ENCODE data around the gene GALNT11. TPM values are rescaled to one million over a fixed set of nuclear protein-coding genes. Genes with fewer than 3 reads are reported as not detected.
A peak's percentile ranks its signal among the peaks of the same experiment; 100 is the strongest.

GALNT11 gene
- total RNA-seq, 1 donor from 2014 or later = 22.1 TPM

DNA sequence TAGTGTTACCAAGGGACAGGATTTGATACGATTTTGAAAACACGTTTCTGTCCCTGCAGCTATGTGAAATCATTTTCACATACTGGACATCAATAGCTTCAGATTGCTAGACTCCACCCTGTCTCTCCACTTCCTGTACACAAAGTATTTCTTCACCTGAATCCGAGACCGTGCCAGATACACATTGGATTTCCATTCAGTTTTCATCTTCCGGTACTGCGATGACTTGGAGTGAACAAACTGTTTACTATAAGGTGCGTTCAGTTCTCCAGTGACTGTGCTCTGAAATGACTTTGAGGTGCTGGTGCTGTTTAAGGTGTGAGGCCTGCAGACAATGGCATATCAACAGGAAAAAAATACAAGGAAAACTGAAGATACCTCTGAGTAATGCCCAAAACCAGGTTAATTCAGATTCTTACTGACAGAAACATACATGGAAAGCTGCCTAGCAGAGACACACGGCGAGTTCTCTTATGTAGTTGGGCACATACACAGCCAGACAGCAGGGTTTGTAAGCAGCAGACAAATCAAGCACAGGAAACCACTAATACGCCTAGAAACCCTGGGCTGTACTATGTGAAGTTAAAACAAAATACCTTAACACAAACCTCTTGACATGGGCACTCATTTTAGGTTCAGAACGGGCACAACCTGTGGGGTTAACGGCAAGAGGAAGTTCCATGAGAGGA is 119.2 kb downstream of the GALNT11 start:
- peak overlapping the region; percentile 68 for H3K4me3 Mint-ChIP-seq
- H3K36me3 Mint-ChIP-seq (ENCODE audit: low read depth) = peaks cover 61% of the 10 kb centered on the region
- intact Hi-C loops (cut with micrococcal nuclease) = loop anchor here (5.0 to 10.0 kb wide), 3 partner anchors 120 to 362 kb away; partner anchors contain the start of genes GALNT11 and PRKAG2
- H3K4me1 Mint-ChIP-seq = peaks cover 34% of the 10 kb centered on the region
- DNase-seq = peak; percentile 78
- no peaks in the 10 kb centered on the region for H3K9me3 Mint-ChIP-seq
- no peaks in the 10 kb centered on the region for H3K27me3 Mint-ChIP-seq
- H3K27ac Mint-ChIP-seq = peak overlapping the region; percentile 89

DNA sequence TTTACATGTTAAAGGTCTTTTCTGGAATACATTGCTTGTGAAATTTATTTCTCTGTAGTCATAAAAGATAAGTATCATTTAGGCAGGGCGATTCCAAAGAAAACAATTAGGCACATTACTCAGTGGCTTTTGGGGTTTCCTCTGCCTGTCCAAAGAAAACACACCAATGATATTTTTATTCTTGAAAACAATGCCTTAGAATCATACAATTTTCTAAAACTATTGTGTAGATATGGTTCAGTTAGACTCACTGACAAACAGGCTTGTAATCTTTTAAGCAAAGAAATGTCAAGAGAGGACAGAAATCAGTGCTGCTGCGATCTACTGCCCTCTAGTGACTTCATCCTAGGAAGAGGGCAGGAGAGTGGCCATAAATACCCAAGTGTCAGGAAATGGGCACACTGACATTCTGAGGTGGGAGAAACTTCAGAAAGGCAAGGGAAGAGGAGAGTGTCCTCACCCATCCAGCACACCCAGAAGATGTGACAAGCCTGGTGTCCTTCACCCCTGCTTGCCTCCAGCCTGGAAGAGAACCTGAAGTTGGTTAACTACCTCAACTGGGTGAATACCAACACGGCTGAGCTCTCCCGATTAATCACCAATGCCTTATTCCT is 120.5 kb downstream of the GALNT11 start:
- Mint-ChIP-seq H3K27ac (peak overlapping the region; percentile 89), H3K4me1 (peaks cover 34% of the 10 kb centered on the region), H3K27me3 (no peaks in the 10 kb centered on the region), H3K4me3 (peak overlapping the region; percentile 68), H3K9me3 (no peaks in the 10 kb centered on the region), H3K36me3 (ENCODE audit: low read depth) (peaks cover 56% of the 10 kb centered on the region)
- peak; percentile 76 for DNase-seq
- intact Hi-C loops (cut with micrococcal nuclease) = loop anchor here (5.0 to 10.0 kb wide), 2 partner anchors 121 to 364 kb away; partner anchors contain the start of gene GALNT11

DNA sequence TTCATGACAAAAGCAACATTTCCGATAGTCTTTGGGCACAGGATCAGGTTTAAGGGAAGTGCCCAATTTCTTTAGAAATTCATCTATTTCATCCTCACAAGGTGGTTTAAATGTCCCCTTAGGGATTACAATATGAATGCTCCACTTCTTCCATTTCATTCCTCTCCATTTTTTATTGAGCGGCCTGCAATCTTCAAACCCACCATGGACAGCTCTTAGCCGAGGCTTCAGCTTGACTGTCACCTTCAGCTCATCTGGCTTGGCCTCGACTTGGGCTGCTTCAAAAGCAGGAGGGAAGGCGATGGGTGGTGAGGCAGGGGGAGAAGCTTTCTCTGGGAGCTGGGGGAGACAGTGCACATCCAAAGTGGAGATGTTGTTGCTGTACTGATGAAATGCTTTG is 123.2 kb downstream of the GALNT11 start:
- Mint-ChIP-seq H3K27me3 (no peaks in the 10 kb centered on the region), H3K4me1 (peaks cover 21% of the 10 kb centered on the region), H3K4me3 (no peak overlapping the region), H3K9me3 (no peaks in the 10 kb centered on the region), H3K36me3 (ENCODE audit: low read depth) (peaks cover 56% of the 10 kb centered on the region), H3K27ac (no peak overlapping the region)
- intact Hi-C loops (cut with micrococcal nuclease) = loop anchor here (5.0 to 10.0 kb wide), 2 partner anchors 124 to 366 kb away; partner anchors contain the start of gene GALNT11
- DNase-seq = no peak

GRCh38 chr7:152149363-152149762 is 123.9 kb downstream of the GALNT11 start:
- peak overlapping the region; percentile 18 for H3K27ac Mint-ChIP-seq
- intact Hi-C loops (cut with micrococcal nuclease) = loop anchor here (5.0 to 10.0 kb wide), 2 partner anchors 125 to 367 kb away; partner anchors contain the start of gene GALNT11
- no peak overlapping the region for H3K4me3 Mint-ChIP-seq
- peaks cover 59% of the 10 kb centered on the region for H3K36me3 Mint-ChIP-seq (ENCODE audit: low read depth)
- peaks cover 18% of the 10 kb centered on the region for H3K4me1 Mint-ChIP-seq
- no peak for DNase-seq
- no peaks in the 10 kb centered on the region for H3K27me3 Mint-ChIP-seq
- H3K9me3 Mint-ChIP-seq = no peaks in the 10 kb centered on the region

- DNase-seq = no peak
- Mint-ChIP-seq H3K27me3 (no peaks in the 10 kb centered on the region), H3K36me3 (ENCODE audit: low read depth) (peaks cover 60% of the 10 kb centered on the region), H3K9me3 (no peaks in the 10 kb centered on the region), H3K4me1 (no peaks in the 10 kb centered on the region), H3K4me3 (no peak overlapping the region), H3K27ac (no peak overlapping the region)
- intact Hi-C loops (cut with micrococcal nuclease) = no loop called here
Measured at GRCh38 chr7:152152267-152152666, 126.8 kb downstream of the GALNT11 start.

- DNase-seq = no peak
- H3K4me3 Mint-ChIP-seq = peak overlapping the region; percentile 35
- H3K27ac Mint-ChIP-seq = peak overlapping the region; percentile 2
- no peaks in the 10 kb centered on the region for H3K9me3 Mint-ChIP-seq
- H3K36me3 Mint-ChIP-seq (ENCODE audit: low read depth) = peaks cover 66% of the 10 kb centered on the region
- intact Hi-C loops (cut with micrococcal nuclease) = no loop called here
- no peaks in the 10 kb centered on the region for H3K27me3 Mint-ChIP-seq
- H3K4me1 Mint-ChIP-seq = peaks cover 6% of the 10 kb centered on the region
Measured at GRCh38 chr7:152158801-152159587, 133.5 kb downstream of the GALNT11 start.

GRCh38 chr7:152161171-152161570 is 135.7 kb downstream of the GALNT11 start:
- intact Hi-C loops (cut with micrococcal nuclease) = no loop called here
- H3K36me3 Mint-ChIP-seq (ENCODE audit: low read depth) = peaks cover 55% of the 10 kb centered on the region
- H3K4me1 Mint-ChIP-seq = peaks cover 6% of the 10 kb centered on the region

DNA sequence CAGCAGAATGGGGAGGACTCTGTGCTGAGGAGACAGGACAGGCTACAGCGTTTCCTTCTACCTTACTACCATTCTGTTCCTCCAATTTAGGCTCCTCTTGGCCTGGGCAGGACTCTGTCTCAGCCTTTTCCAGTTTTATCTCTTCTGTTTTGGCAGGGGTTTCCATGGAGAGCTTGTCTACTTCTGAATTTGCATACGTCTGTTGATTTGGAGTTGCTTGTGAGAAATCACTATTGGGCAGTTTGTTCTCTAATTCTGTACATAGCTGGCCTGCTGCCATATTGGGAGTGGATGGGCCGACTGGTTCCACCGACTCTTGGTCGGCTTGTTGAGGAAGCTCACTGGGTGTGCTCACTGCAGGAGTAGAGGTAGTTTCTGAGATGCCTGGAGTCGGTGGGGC is 136.8 kb downstream of the GALNT11 start:
- no peaks in the 10 kb centered on the region for H3K9me3 Mint-ChIP-seq
- peaks cover 52% of the 10 kb centered on the region for H3K36me3 Mint-ChIP-seq (ENCODE audit: low read depth)
- no peak for DNase-seq
- H3K27me3 Mint-ChIP-seq = no peaks in the 10 kb centered on the region
- intact Hi-C loops (cut with micrococcal nuclease) = no loop called here
- H3K27ac Mint-ChIP-seq = no peak overlapping the region
- no peak overlapping the region for H3K4me3 Mint-ChIP-seq
- peaks cover 6% of the 10 kb centered on the region for H3K4me1 Mint-ChIP-seq

More at GRCh38 chr7:152161171-152161570, 135.7 kb downstream of the GALNT11 start:
- no peak for DNase-seq
- Mint-ChIP-seq H3K4me3 (no peak overlapping the region), H3K9me3 (no peaks in the 10 kb centered on the region), H3K27me3 (no peaks in the 10 kb centered on the region), H3K27ac (no peak overlapping the region)

Other genes with a start within 250 kb of the GALNT11 start
- gene PRKAG2, start 148.6 kb upstream of the GALNT11 start, total RNA-seq = 14.3 and 15.5 TPM in 2 replicates
- not detected in 2 replicates for gene GALNTL5, start 69.2 kb upstream of the GALNT11 start, total RNA-seq

All from activated CD4-positive, alpha-beta T cell treated with anti-CD3 and anti-CD28 coated beads, Interleukin-2, amount 10 ng/mL, durations not matched to agents 24 days and 14 days (primary cell).